NCI-H2107 treated with DMSO at 0.1 percent for 48 hours (cell line): ENCODE data around the gene KCNIP1.
"Not testable (repeated sequence)": the region's sequence is repeated elsewhere in the genome, so short reads cannot be mapped to it uniquely, and the experiment has no call there.

Source experiments
- DNase-seq: peaks from one replicate; lab custom pipeline; 2025; ENCODE audit not compliant: unreplicated experiment; lab: John Stamatoyannopoulos, UW

KCNIP1 gene

DNA sequence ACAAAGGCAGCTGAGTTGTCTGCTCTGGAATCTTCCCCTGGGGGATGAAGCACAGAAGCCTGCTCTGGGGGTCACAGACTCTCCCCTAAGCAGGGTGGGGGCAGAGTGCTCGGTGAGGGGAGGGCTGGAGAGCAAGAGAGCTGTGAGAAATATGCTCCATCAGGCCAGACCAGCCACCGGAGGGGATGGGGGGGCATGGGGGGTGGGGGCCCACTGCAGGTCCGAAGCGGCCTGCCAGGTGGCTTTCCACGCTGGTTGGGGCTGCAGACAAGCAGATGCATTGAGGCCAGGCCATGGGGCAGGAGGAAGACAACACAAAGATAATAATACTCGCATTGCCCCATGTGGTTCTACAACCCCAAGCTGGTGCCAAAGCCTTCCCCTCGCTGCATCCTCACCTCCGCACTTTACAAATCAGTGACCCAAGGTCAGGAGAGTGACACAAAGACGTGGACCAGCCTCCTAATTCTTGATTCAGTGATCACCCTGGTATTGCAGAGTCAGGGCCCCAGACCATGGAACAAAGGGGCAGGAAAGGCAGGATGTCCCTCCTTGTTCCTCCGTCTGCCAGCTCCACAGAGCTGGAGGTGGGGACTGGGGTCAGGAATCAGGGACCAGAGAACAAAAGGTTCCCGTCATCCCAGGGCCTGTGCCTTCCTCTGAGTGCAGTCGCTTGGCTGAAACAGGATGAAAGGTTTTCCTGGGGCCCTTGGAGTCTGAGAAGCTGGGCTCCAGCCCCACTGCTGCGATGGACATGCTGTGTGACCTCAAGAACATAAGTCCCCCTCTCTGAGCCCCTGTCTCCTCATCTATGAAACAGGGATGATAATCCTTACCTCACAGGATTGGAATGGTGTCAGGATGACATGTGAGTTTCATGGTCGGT, 242.5 kb downstream of the KCNIP1 start:
- no peak for DNase-seq

- DNase-seq = no peak
Observed at GRCh38 chr5:170746961-170747340, 243.1 kb downstream of the KCNIP1 start.

GRCh38 chr5:170747357-170747756, 243.5 kb downstream of the KCNIP1 start:
- no peak for DNase-seq

DNA sequence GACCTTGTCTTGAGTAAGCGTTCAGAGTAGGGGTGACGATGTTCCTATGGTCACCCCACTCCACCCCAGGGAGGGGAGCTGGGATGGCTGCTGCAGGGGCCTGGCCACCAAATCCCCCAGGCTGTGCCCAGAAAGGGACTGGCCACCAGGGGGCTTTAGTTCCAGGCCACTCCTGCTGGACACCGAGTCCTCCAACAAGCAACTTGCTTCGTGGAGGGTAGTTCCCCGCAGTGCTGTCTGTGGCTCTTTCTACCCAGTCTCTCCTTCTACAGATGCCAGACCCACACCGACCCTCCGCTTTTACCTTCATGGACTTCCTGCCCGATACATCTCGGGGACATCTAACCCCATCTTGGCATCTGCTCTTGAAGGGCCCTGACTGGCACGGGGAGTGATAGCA, 244.0 kb downstream of the KCNIP1 start:
- no peak for DNase-seq

GRCh38 chr5:170748951-170749471, 245.2 kb downstream of the KCNIP1 start:
- DNase-seq = no peak

GRCh38 chr5:170749911-170750431, 246.2 kb downstream of the KCNIP1 start:
- no peak for DNase-seq

DNA sequence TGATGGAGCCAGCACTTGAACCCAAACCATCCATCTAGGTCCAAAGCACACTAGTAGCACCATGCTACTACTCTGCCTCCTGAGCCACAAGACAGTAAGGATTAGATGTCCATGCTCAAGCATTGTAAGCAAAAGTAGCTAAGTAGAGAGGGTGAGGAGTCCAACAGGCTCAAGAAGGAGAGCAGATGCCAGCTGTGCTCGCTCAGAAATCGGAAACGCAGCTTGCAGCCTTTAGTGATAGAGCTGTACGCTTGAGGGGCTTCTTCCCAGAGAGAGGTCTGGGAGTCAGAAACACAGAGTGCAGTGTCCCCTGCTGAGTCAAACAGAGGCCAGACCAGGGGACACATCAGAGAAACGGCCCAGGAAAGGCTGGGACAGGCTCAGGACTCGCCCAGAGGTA, 247.0 kb downstream of the KCNIP1 start:
- no peak for DNase-seq

DNA sequence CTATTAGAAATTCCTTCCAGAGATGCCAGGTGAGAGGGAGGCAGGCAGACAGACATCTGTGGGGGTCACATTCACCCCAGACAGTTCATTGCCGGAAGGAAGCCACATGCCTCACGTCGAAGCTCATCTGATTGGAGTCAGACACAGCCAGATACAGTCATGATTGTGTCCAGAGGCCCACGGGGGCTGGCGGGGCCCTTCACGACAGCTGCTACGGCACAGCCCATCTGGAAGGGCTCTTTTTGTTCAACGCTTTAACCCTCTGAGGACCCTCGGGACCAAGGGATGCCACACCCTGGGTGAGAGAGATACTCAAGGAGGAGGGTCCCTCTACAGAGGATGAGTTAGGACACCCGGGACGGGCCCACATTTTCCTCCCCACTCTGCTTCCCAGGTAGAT, 247.8 kb downstream of the KCNIP1 start:
- no peak for DNase-seq

GRCh38 chr5:170752257-170753215, 248.7 kb downstream of the KCNIP1 start:
- peak; percentile 14 for DNase-seq

DNA sequence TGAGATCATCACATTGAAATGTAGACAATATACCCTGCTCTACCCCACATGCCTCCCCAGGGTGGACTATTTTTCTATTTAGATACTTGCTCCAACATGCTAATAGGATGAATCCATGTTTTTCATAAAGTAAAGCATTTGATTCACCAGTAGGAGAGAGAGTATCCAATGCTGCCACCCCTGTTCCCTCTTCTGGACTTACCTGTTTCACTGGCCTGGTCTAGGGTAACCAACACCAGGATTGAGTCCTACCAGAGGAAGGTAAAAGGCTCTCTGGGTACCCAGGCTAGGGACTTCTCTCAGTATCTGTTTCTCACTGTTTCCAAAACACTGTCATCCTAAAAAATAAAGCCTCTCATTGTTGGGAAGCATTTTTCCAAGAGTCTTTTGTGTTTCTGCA, 249.5 kb downstream of the KCNIP1 start:
- DNase-seq = no peak

DNA sequence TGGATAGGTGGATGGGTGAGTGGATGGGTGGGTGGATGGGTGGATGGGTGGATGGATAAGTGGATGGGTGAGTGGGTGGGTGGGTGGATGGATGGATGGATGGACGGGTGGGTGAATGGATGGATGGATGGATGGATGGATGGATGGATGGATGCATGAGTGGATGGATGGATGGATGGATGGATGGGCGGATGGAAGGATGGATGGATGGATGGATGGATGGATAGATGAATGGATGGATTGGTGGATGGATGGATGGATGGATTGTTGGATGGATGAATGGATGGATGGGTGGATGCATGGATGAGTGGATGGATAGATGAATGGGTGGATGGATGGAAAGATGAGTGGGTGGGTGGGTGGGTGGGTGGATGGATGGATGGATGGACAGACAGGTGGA, 250.7 kb downstream of the KCNIP1 start:
- DNase-seq = not testable (repeated sequence)

- DNase-seq = peak; percentile 28
Observed at GRCh38 chr5:170755679-170756456, 252.0 kb downstream of the KCNIP1 start.

GRCh38 chr5:170756691-170757090, 252.9 kb downstream of the KCNIP1 start:
- DNase-seq = no peak

DNA sequence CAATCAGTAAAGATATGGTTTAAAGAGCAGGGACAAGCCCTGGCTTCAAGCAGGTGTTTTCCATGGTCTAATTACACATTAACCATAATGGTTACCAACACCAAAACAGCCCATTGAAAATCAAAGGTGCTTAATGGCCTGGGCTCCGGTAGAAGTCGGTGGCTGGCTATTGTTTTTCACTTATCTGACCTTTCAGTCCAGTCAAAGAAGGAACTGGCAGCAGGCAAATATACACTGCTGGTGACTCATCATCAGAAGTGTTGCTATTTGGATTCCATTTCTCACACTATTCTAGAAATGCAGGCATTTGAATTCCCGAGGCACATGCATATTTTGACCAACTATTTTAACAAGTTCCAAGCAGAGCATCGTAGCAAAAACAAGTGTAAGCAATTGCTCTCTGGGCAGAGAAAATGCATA, 253.4 kb downstream of the KCNIP1 start:
- no peak for DNase-seq

DNA sequence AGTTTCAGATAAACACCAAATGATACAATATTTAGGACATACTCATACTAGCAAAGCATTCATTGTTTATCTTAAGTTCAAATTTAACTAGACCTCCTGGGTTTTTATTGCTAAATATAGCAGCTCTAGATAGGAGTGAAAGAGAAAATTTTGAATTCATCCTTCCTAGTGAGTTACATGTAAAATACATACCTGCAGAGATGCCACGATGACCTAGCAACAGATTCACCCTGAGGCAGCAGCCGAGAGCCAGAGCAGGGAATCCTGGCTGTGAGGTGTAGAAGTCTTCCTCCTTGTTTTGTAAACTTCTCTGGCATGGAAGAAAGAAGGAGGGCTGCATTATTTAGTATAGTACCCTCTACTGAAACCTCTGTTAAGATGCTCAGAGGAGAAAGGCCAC, 253.8 kb downstream of the KCNIP1 start:
- no peak for DNase-seq

- no peak for DNase-seq
Observed at GRCh38 chr5:170758481-170758880, 254.7 kb downstream of the KCNIP1 start.

- no peak for DNase-seq
Observed at GRCh38 chr5:170760113-170760512, 256.3 kb downstream of the KCNIP1 start.

DNA sequence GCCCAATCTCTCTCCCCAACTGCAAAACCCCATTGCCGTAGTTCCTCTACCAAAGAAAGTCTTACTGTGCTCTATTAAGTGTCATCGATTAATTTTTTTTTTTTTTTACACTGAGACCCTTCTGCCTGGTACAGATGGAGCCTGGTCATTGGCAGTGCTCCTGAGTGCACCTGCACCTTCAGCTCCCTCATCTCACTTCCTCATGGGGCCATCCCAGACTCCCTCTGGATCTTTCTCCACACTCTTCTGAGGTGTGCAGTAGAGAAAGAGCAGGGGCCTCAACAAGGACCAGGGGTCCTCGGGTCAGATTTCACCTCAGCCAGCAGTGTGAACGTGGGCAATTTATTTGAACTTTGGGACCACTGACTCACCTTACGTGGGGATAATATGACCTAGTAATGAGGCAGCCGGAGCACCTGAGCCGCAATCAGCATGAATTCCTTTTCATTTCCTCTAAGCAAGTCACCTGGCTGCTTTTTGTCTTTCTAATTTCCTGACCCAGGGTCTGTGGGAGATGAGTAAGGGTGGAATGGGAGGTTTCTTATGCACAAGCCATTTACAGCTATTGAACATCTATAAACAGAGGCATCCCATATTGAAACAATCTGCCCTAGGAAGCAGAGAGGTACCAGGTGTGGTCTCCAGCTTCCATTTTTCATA, 257.4 kb downstream of the KCNIP1 start:
- no peak for DNase-seq

- no peak for DNase-seq
Observed at GRCh38 chr5:170761708-170762066, 257.9 kb downstream of the KCNIP1 start.

DNA sequence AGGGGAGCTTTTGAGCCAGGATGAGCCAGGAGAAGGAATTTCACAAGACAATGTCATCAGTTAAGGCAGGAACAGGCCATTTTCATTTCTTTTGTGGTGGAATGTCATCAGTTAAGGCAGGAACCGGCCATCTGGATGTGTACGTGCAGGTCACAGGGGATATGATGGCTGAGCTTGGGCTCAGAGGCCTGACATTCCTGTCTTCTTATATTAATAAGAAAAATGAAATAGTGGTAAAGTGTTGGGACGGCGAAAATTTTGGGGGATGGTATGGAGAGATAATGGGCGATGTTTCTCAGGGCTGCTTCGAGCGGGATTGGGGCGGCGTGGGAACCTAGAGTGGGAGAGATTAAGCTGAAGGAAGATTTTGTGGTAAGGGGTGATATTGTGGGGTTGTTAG, 258.5 kb downstream of the KCNIP1 start:
- not testable (repeated sequence) for DNase-seq
